ENCODE measurements around the gene DNASE1.

DNASE1 gene

DNA sequence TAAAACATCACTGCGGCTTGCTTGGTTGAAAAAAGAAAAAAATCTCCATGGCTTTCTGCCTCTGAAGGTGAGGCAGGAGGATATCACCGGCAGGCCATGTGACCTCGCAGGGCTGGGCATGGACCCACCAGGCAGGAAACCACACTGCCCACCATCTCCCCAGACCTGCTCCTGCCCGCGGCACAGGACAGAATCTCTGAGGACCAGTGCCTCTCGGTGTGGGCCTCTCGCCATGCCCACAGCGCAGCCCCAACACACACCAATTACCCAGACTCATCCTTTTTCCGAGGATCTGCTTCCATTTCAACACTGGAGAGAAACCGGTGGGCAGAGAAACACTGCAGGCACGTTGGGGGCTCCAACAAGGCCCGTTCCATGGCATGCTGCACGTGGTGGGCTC lies 16.2 kb downstream of the DNASE1 start:
- TF ChIP-seq, protein P1, sequence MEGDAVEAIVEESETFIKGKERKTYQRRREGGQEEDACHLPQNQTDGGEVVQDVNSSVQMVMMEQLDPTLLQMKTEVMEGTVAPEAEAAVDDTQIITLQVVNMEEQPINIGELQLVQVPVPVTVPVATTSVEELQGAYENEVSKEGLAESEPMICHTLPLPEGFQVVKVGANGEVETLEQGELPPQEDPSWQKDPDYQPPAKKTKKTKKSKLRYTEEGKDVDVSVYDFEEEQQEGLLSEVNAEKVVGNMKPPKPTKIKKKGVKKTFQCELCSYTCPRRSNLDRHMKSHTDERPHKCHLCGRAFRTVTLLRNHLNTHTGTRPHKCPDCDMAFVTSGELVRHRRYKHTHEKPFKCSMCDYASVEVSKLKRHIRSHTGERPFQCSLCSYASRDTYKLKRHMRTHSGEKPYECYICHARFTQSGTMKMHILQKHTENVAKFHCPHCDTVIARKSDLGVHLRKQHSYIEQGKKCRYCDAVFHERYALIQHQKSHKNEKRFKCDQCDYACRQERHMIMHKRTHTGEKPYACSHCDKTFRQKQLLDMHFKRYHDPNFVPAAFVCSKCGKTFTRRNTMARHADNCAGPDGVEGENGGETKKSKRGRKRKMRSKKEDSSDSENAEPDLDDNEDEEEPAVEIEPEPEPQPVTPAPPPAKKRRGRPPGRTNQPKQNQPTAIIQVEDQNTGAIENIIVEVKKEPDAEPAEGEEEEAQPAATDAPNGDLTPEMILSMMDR (IDR thresholded peaks at IDR 0.05; ENCODE audit: insufficient read depth, low read length, missing control alignments): no peak
- no peak for DNase-seq (ENCODE audit: low read depth, low spot score)
- ChIA-PET CTCF (interaction anchor here (0.8 kb wide), 1 partner anchor 143 kb away, joined by 3 read pairs; no protein-coding TSS in a partner anchor), POLR2A (no interaction called here)
- H3K4me3 ChIP-seq (ENCODE audit: low read depth, low read length): no peak overlapping the region

DNA sequence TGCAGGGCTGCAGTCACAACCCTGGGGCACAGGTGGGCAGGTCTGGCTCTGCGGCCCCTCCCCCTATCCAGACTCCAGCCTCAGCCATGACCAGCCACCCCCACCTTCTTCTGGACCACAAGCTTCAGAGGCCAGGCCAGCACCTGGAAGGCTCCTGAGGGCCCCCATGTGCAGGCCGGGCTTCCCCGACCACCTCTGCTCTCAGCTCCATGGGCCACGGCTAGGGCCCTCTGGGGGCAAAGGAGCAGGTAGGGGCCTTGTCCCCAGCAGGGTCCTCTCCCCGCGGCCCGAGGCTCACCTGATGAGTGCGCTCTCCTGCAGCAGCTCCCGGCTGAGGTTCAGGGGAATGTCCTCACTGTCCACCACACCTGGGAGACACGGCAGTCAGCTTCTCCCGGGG lies 16.9 kb downstream of the DNASE1 start:
- CTCF ChIA-PET: interaction anchor here (0.8 kb wide), 1 partner anchor 144 kb away, joined by 3 read pairs; no protein-coding TSS in a partner anchor
- H3K4me3 ChIP-seq (ENCODE audit: low read depth, low read length): no peak overlapping the region
- TF ChIP-seq, protein P1 (IDR thresholded peaks at IDR 0.05; ENCODE audit: insufficient read depth, low read length, missing control alignments): no peak
- POLR2A ChIA-PET: no interaction called here
- no peak for DNase-seq (ENCODE audit: low read depth, low spot score)

DNA sequence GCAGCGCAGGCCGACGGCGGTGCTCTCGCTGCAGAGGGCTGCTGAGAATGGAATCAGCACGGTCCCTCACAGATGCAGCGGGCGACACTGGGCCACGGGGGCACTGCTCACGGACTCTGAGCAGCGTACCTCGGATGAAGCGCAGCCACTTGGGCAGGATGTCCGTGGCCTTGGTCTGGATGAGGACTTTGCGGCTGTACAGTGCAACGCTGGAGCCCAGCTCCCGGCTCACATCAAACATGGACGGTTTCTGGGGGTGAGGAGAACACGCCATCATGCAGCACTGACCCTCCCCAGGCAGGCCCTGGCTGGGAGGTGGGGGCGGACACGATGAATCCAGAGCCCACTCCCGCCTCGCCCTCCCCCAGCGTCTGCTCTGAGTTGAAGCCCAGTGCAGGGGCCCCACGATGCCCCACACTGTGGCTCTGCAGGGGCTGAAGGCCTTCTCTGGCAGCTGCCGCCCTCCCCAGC lies 18.1 kb downstream of the DNASE1 start:
- DNase-seq (ENCODE audit: low read depth, low spot score): no peak
- POLR2A ChIA-PET: no interaction called here
- CTCF ChIA-PET: interaction anchor here (1.4 kb wide), 1 partner anchor 18 kb away, joined by 5 read pairs; no protein-coding TSS in a partner anchor
- no peak overlapping the region for H3K4me3 ChIP-seq (ENCODE audit: low read depth, low read length)
- TF ChIP-seq, protein P1 (IDR thresholded peaks at IDR 0.05; ENCODE audit: insufficient read depth, low read length, missing control alignments): no peak

DNA sequence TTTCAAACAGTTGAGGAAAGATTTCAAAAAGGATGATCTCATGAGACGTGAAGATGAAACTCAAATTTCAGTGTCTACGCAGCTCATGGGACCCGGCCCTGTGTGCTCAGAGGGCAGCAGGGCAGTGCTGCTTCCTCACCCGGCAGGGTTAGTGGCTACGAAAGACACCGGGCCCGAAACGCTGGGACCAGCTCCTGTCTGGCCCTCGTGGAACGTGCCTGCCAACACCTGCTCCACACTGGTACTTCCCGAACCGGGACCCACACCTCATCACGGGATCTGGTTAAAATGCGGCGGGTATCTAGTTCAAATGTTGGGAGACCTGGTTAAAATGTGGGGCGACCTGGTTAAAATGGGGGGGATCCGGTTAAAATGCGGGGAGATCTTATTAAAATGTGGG lies 18.7 kb downstream of the DNASE1 start:
- DNase-seq (ENCODE audit: low read depth, low spot score): no peak
- CTCF ChIA-PET: interaction anchor here (1.4 kb wide), 1 partner anchor 17 kb away, joined by 5 read pairs; no protein-coding TSS in a partner anchor
- no peak overlapping the region for H3K4me3 ChIP-seq (ENCODE audit: low read depth, low read length)
- TF ChIP-seq, protein P1 (IDR thresholded peaks at IDR 0.05; ENCODE audit: insufficient read depth, low read length, missing control alignments): no peak
- POLR2A ChIA-PET: no interaction called here

DNA sequence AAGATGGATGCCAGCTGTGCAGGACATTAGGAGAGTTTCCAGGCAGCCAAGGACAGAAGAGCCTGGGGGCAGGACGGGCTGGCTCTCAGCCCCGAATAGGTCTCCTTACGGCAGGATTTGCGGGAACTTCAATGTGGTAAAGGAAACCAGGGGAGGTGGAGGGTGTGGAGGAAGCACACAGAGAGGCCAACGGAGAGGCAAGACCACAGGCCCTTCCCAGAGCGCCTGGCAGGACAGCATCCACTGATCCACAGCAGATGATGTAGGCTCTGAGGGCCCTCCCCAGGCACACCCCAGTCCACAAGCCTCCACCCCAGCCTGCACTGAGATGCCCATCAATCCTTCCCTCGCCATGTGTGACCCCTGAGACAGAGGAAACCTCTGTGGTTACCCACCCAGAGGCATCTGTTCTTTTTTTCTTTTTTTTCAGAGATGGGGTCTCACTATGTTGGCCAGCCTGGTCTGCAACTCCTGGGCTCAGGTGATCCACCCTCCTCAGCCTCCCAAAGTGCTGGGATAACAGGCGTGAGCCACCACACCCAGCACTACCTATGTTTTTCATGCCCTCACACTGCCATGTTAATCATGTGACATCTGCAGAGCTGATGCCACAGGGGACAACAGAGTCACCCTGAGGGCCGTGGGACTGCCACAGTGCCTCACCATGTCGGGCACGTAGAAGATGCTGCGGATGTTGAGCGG lies 19.3 kb downstream of the DNASE1 start:
- no peak overlapping the region for H3K4me3 ChIP-seq (ENCODE audit: low read depth, low read length)
- POLR2A ChIA-PET: no interaction called here
- no peak for DNase-seq (ENCODE audit: low read depth, low spot score)
- TF ChIP-seq, protein P1 (IDR thresholded peaks at IDR 0.05; ENCODE audit: insufficient read depth, low read length, missing control alignments): no peak
- CTCF ChIA-PET: interaction anchor here (1.4 to 2.8 kb wide), 2 partner anchors 17 kb away, joined by 5 to 11 read pairs; no protein-coding TSS in a partner anchor

DNA sequence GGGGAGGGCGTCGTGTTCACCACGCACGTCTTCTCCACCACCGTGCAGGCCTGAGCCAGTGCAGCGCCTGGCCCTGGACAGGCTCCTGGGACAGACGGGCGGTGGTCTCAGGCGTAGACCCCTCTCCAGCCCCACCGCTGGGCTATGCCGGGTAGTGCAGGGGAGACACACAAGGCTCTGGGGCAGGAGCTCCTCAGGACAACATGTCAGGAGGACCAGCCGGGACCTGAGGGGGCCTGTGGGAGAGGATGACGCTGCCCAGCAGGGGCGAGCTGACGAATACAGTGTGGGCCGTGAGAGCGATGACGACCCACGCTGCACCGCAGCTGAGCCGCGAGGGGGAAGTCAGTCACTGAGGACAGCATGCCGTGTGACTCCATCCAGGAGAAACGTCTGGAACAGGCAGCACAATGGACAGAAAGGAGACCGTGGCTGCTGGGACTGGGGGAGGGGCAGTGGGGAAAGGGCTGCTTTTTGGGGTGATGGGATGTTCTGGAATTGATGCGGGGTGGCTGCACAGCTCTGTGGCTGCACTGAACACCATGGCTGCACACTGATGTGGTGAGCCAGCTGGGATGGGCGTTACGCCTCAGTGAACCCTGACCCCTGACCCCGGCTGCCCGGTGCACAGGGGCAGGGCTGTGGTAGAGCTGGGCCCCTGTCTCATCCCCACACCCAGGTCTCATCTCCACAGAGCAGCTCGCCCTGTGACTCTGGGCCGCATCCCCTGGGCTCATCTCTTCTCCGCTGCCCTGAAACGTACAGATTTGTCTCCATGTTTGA lies 20.2 kb downstream of the DNASE1 start:
- DNase-seq (ENCODE audit: low read depth, low spot score): no peak
- CTCF ChIA-PET: interaction anchor here (0.9 to 2.8 kb wide), 3 partner anchors 12 to 19 kb away, joined by 3 to 11 read pairs (median 3); no protein-coding TSS in a partner anchor
- no peak overlapping the region for H3K4me3 ChIP-seq (ENCODE audit: low read depth, low read length)
- TF ChIP-seq, protein P1 (IDR thresholded peaks at IDR 0.05; ENCODE audit: insufficient read depth, low read length, missing control alignments): no peak
- POLR2A ChIA-PET: no interaction called here
